COLO668 (cell line): ENCODE results near the gene SPIB.
"Not testable (repeated sequence)": the region's sequence is repeated elsewhere in the genome, so short reads cannot be mapped to it uniquely, and the experiment has no call there.

Experiments
- DNase-seq: peaks from one replicate; lab custom pipeline; 2025; ENCODE audit not compliant: unreplicated experiment; lab: John Stamatoyannopoulos, UW

SPIB gene

DNA sequence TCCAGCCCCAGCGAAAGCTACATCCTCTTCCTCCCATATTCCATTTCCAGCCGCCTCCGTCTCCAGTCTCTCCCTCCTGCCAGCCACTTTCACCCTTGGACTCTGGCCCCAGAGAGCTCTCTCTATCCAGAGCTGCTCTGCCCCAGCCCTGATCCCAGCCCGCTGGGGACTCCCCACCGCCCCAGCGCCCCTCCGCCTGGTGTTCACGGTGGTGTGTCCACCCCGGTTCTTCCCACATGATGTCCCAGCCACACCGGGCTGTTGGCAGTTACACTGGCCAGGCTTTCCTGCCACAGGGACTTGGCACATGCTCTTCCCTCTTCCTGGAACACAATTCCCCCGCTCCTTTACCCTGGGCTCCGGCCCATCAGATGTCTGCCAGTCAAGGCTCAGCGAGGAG lies 46.3 kb downstream of the SPIB start:
- DNase-seq = no peak

DNA sequence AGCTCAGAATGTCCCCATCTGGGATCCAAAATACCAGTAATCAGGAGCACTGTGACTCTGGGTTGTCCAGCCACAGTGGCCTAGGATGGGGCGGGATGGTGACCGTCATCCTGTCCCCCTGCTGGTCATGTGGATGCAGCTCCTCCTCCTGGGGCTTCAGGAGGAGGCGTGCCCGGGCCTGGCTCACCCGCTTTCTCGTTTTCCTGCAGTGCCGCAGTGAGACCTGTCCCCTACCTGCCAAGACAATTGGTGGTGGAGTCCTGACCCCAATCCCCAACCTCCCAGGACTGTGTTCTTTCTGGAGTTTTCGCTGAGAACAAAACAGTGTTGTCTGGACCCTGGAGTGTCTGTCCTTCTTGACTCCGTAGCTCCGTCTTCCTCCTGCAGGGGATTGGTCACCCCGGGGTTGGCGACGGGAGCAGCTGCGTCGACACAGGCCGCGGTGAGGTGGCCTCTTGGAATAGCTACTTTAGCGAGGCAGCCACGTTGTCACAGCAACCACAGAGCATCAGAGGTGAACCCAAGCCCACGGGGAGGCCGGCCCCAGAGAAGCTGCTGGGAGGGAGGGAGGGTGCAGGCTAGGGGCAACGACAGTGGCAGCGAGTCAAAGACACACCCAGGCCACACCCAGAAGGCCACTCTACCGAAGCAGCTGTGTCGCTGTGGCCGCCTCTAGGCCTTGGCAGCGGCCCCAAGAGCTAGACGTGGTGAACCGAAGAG lies 47.4 kb downstream of the SPIB start:
- peak; percentile 74 for DNase-seq

DNA sequence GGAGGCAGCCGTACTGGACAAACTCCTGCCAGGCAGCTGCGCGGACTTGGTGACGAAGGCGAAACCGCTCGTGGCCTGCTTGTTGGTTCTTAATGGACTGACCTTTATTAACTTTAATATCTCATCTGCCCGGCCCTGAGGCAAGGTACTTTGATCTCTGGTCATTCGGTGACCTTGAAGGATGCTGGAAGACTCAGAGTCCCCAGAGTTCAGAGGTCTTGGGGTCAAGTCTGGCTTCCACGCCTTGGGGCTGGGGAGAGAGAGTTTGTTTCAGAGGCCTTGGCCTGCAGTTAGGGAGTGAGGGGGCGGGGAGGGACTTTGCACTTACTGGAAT lies 47.9 kb downstream of the SPIB start:
- DNase-seq = no peak

DNA sequence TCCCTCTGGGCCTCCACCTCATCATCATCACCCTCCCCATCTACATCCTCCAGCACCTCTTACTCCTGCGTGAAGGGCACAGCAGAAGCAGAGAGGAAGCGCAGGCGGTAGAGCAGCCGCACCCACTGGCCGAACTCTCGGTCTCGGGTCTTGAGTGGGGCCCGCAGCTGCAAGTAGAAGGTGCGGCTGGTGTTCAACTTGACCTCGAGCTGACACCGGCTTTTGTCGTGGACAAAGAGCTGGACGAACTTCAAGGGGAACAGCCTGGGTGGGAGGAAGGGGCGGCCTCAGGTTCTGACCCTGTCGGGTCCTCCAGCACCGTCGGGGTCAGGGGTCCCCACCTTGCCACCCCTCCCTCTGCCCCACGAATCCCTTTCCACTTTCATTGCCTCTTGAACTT lies 48.8 kb downstream of the SPIB start:
- DNase-seq = no peak

DNA sequence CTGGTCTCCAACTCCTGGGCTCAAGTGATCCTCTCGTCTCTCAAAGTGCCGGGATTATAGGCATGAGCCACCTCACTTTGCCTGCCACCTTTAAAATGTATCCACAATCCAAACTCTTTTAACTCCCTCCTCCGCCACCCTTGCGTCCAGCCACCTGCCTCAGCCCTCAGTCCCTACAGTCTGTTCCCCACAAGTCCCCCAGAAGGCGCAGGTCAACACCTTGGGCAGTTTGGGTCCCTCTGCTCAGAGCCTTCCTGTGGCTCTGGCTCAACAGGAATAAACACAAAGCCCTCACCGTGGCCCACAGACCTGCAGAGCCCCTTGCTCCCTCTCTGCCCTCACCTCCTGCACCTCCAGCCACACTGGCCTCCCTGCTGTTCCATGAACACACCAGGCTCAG lies 50.1 kb downstream of the SPIB start:
- no peak for DNase-seq

DNA sequence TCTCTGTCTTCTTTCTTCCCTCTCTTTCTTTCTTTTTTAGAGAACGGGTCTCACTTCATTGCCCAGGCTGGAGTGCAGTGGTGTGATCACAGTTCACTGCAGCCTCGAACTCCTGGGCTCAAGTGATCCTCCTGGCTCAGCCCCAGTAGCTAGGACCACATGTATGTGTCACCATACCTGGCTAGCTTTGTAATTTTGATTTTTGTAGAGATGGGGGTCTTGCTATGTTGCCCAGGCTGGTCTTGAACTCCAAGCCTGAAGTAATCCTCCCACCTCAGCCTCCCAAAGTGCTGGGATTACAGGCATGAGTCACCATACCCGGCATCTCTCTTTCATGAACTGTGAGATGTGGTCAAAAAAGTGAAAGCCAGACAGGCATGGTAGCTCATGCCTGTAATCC lies 54.6 kb downstream of the SPIB start:
- DNase-seq = not testable (repeated sequence)

DNA sequence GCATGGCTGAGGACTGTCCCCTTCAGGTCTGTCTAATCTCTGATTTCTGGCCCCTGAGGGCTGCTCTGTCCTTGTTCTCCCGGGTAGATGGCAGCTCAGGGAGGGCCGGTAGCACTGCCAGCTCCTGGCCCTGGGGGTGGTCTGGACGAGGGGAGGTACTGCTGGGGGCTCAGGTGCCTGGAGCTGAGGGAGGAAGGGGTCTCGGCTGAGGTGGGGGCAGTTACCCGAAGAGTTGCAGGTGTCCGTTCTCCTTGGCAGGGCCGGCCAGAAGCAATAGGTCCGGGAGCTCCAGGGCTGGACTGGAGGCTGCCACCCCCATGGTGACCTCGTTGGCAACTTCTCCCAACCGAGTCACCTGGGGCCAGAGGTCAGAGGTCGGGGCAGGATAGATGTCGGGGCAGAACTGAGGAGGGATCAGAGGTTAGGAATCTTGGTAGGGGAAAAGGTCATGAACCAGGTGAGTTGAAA lies 56.4 kb downstream of the SPIB start:
- DNase-seq = no peak

DNA sequence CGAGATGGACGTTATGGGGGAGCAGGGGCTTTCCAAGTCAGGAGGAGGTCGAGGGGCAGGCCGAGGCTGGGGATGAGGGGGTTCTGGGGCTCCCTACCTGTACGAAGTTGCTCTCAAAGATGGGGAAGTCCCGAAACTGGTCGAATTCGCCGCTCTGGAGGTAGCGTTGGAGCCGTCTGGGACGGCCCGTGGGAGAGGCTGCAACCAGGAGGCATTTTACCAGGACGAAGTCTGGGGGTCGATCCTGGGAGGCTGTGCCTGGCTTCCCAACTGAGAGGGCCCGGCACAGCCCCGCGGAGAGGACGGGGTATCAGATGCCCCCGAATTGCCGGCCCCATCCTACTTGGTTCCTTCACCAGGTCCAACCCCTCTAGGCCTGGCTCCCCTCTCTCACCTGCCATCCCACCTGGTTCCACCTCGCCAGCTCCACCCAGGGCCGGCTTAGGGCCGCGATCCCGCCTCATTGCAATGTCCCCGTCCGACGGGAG lies 57.0 kb downstream of the SPIB start:
- DNase-seq = no peak

DNA sequence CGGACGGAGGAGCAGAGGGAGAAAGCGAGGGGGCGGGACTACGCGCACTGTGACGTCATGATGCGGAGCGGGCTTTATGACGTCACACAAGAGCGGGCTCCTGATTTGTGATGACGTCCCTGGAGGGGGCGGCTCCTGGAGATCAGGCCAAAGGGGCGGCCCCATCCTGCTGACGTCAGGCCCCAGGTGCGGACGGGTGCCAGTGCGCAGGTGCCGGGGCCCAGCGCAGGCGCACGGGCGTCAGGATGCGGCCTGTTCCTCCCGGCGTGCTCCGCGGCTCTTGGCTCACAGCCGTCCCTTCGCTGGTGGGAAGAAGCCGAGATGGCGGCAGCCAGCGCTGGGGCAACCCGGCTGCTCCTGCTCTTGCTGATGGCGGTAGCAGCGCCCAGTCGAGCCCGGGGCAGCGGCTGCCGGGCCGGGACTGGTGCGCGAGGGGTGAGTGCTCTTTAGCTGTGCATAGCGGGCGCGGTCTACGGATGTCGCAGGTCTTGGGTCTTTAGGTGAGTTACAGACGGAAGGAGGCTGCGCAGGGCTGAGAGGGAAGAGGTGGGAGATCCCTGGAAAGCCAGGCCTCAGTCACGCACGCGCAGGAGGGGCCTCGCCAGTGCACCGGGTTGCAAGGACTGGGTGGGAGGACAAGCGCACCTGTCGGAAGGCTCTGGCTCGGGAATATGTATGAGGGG lies 57.6 kb downstream of the SPIB start, which contains the start of the genes EMC10 and GARIN5A:
Gene EMC10, plus strand, starts transcription at position 284 of the 683 bp plus-strand sequence. Its CDS starts 38 bp downstream, at position 322.
Gene GARIN5A, minus strand, starts transcription at position 625 of the 683 bp plus-strand sequence. Its CDS starts 460 bp downstream, at position 165.
- DNase-seq = peak; percentile 97

DNA sequence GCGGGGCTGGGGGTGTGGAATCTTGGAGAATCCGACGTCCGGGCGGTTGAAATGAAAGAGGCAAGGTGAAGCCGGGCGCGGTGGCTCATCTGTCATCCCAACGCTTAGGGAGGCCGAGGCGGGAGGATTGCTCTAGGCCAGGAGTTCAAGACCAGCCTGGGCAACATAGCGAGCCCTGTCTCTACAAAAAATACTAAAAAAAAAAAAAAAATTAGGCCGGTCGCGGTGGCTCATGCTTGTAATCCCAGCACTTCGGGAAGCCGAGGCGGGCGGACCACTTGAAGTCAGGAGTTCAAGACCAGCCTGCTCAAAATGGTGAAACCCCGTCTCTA lies 58.1 kb downstream of the SPIB start:
- no peak for DNase-seq

DNA sequence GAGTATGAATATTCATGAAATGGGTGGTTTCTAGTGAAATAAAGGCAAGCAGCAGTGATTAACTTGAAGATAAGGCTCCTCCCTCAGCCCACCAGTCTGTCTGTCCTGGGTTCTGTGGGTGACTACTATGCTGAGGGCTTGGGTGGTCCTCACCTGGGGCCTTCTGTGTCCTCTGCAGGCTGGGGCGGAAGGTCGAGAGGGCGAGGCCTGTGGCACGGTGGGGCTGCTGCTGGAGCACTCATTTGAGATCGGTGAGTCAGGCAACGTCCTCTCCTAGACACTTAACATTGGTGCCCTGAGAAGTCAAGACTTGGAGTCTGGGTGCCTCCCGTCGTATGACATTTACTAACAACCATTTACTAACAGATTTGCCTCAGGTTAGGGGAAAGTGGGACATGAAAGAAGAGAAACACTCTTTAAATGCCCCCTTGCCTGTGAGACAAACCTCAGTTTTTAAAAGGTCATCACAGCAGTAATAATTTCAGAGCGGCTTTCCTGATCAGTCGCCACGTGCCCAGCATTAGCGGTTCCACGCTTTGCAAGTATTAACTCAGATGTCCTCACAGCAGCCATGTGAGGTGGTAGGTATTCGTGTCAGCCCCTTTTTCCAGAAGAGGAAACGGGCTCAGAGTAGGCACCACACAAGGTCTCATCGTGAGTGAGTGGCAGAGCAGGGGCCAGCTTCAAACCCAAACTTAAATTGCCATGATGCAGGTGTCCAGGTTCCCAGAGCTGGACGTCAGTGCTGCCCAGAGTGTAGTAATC lies 59.2 kb downstream of the SPIB start:
- DNase-seq = no peak

DNA sequence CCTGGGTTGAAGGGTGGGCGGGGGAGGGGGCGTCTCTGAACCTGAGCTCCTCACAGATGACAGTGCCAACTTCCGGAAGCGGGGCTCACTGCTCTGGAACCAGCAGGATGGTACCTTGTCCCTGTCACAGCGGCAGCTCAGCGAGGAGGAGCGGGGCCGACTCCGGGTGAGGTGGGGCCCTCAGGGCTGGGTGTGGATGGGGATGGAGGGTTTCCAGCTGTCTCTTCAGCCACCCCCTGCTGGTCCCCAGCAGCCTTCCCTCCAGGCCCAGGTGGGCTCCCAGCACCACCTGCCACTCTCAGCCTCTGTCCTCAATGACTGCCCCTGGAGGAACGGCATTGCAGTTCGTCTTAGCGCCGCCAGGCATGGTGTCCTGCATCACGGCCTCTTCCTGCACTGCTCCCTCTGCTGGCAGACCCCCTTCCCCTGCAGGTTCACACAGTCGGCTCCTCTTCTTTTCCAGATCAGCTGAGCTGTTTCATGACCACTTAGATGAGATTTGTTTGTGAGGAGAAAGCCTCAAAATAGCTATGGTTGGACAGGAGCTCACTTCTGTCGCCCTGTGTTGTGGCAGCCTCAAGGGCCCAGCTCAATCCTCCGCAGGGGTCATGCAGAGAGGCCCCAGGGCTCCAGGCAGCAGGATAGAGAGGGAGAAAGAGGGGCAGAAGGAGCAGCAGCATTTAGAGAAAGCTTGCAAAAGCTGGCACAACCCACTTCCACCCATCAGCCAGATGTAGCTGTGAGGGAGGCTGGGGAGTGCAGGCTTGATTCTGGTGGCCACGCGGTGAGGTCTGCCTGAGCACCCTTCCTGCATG lies 60.4 kb downstream of the SPIB start:
- peak; percentile 5 for DNase-seq

DNA sequence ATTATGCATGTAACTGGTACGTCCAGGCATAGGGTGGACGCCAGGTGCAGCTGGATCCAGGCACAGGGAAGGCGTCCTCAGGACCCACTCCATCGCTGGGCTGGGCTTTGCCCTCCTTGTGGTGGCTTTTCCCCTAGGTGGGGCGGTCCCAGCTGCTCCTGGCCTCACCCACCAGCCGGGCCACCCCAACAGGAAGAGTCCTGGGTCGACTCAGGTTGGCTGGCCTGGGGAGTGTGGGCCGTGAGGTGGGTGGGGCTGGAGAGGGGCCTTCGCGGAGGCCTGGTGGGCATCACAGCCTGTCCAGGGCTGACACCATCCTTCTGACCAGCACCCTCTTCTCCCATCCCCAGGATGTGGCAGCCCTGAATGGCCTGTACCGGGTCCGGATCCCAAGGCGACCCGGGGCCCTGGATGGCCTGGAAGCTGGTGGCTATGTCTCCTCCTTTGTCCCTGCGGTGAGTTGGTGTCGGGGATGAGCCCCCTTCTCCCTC lies 61.1 kb downstream of the SPIB start:
- DNase-seq = no peak

DNA sequence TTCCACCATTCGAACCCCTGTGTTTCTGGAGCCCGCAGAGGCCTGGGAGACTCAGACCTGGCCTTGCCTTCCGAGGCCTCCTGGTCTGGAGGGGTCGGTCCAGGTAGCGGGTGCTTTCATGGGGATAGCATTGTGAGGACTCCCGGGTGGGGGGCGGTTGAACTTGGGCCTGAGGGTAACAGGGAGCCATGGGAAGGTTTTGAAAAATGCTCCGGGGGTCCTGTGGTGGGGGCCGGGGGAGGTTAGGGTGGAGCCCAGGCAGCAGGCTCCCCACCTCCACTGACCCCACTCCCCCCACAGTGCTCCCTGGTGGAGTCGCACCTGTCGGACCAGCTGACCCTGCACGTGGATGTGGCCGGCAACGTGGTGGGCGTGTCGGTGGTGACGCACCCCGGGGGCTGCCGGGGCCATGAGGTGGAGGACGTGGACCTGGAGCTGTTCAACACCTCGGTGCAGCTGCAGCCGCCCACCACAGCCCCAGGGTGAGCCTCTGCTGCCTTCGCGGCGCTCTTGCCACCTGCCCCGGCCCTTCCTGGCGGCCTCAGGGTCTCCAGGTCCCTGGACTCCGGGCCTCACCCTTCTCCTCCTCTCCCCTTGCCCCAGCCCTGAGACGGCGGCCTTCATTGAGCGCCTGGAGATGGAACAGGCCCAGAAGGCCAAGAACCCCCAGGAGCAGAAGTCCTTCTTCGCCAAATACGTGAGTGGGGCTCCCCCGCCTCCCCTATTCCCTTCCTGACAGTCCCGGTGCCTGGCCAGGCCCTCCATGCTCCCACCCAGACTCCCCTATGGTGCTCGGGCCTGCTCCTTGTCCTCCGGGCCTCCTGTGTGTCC lies 61.8 kb downstream of the SPIB start:
- DNase-seq = no peak
